ENCODE results near the gene LCN15.

Gene LCN15

DNA sequence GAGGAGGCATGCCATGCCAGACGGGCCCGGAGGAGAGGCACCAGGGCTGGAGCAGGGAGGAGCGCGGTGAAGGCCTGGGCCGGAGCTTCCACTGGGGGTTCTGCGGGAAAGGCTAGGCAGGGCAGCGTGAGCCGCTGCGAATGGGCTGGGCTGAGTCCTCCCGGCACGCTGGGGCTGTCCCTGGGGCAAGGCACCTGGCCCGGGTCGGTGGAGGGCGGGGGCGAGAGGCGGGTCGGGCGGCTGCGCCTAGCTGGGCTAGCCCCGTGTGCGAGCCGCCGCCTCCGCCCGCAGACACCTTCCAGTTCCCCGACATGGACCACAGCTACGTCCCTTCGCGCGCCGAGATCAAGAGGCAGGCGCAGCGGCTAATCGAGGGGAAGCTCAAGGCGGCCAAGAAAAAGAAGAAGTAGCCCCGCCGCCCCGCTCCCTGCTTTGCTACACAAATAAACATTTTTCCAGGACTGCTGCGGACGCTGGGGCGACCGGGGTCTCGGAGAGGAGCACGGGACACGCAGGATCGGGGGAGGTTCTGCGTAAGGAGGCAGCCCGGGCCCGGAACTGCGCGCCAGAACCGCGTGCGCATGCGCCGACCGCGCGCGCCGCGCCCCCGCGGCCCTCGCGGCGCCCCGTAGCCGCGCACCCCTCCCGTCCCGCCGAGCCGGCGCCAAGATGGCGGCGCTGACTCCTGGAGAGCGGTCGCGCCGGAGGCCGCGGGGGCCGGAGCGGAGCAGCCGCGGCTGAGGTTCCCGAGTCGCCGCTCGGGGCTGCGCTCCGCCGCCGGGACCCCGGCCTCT lies 43.2 kb upstream of the LCN15 start, which contains the start of gene RABL6:
TSS of gene RABL6 (plus strand) at position 668 of the 794 bp plus-strand sequence. CDS start 249 bp downstream, outside the sequence.
- WGBS = 2% methylated on average over 45 of the region's 96 CpGs
- peaks cover 18% of the 10 kb centered on the region for H3K4me1 ChIP-seq (ENCODE audit: control insufficient read depth, insufficient read depth, low read depth, low read length)
- peak within 1 kb of the TSS; percentile 62 for H3K27ac ChIP-seq (ENCODE audit: low read length, poor library complexity, severe bottlenecking)

DNA sequence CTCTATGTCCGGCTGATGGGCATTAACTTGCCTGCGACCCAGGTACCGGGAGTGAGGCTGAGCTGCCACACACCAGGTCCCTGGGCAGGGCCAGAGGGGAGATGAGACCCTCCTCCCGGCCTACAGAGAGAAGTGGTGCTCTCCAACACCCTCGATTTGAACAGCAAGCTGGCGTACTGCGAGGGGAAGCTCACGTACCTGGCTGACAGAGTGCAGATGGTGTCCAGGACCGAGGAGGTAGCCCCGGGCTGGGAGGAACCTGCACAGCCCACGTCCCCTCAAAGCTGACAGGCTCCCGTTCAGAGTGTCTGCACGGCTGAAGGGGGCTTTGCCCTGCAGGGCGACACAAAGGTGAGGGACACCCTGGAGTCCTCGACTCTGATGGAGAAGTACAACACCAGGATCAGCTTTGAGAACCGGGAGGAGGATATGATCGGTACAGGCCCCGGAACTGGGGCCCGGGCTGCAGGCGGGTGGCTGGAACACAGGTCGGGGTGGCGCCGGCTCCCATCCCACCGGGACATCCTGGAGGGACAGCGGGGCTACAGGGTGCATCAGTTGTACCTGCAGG lies 42.4 kb upstream of the LCN15 start:
- Histone ChIP-seq H2BK120ac (ENCODE audit: low read depth, low read length) (no peak overlapping the region), H3K27ac (ENCODE audit: low read length, poor library complexity, severe bottlenecking) (no peak overlapping the region), H2BK5ac (ENCODE audit: low read depth, low read length, poor library complexity, severe bottlenecking) (no peak overlapping the region), H3K23ac (ENCODE audit: low read length in 2 of 2) (no peak overlapping the region), H3K4me2 (ENCODE audit: low read length, poor library complexity, severe bottlenecking) (peak overlapping the region; percentile 90), H3K4me3 (ENCODE audit: insufficient read depth in 1 of 2, low read depth in 1 of 2, low read length in 2 of 2) (peak overlapping the region in 1 of 2 experiments; percentile 87), H3K18ac (ENCODE audit: low read depth in 1 of 2, low read length in 2 of 2) (peak overlapping the region in 1 of 2 experiments; percentile 93), H3K9ac (ENCODE audit: low read length) (peak overlapping the region; percentile 90), H3K36me3 (ENCODE audit: control insufficient read depth in 1 of 2, insufficient read depth in 2 of 2, low read depth in 1 of 2, low read length in 2 of 2) (peaks cover 5 to 30% of the 10 kb centered on the region in 2 experiments), H3K4me1 (ENCODE audit: control insufficient read depth, insufficient read depth, low read depth, low read length) (peaks cover 18% of the 10 kb centered on the region), H3K4ac (ENCODE audit: low read depth in 1 of 2, low read length in 2 of 2) (peak overlapping the region in 1 of 2 experiments; percentile 97), H2BK12ac (ENCODE audit: low read length in 2 of 2) (no peak overlapping the region), H2AFZ (ENCODE audit: low read depth, low read length) (peak overlapping the region; percentile 61), H3K27me3 (ENCODE audit: control insufficient read depth in 1 of 2, insufficient read depth in 1 of 2, low read length in 2 of 2) (peaks cover 6 to 9% of the 10 kb centered on the region in 2 experiments), H3K14ac (ENCODE audit: low read length in 2 of 2) (no peak overlapping the region), H4K8ac (ENCODE audit: low read length) (peak overlapping the region; percentile 57), H2BK15ac (ENCODE audit: low read depth, poor library complexity, severe bottlenecking) (no peak overlapping the region), H4K91ac (ENCODE audit: low read length) (peak overlapping the region; percentile 93), H2AK5ac (ENCODE audit: low read length, severe bottlenecking) (no peak overlapping the region), H3K9me3 (ENCODE audit: control insufficient read depth, low read length) (no peaks in the 10 kb centered on the region), H3K79me1 (replicated peaks; ENCODE audit: low read length, poor library complexity, severe bottlenecking) (peaks cover 10% of the 10 kb centered on the region)
- no peak for DNase-seq
- 89% methylated on average over 25 of the region's 25 CpGs for WGBS

More for the DNA sequence above, 43.2 kb upstream of the LCN15 start, which contains the start of gene RABL6:
- Histone ChIP-seq H4K91ac (ENCODE audit: low read length) (peak within 1 kb of the TSS; percentile 93), H3K36me3 (ENCODE audit: control insufficient read depth in 1 of 2, insufficient read depth in 2 of 2, low read depth in 1 of 2, low read length in 2 of 2) (peaks cover 6 to 30% of the 10 kb centered on the region in 2 experiments), H3K9me3 (ENCODE audit: control insufficient read depth, low read length) (no peaks in the 10 kb centered on the region), H2BK15ac (ENCODE audit: low read depth, poor library complexity, severe bottlenecking) (peak within 1 kb of the TSS; percentile 93), H3K23ac (ENCODE audit: low read length in 2 of 2) (peak within 1 kb of the TSS in 1 of 2 experiments; percentile 84), H2BK12ac (ENCODE audit: low read length in 2 of 2) (peak within 1 kb of the TSS in 1 of 2 experiments; percentile 17), H3K9ac (ENCODE audit: low read length) (peak within 1 kb of the TSS; percentile 90), H2AFZ (ENCODE audit: low read depth, low read length) (peak within 1 kb of the TSS; percentile 61), H2AK5ac (ENCODE audit: low read length, severe bottlenecking) (no peak within 1 kb of the TSS), H3K4me2 (ENCODE audit: low read length, poor library complexity, severe bottlenecking) (peak within 1 kb of the TSS; percentile 90), H3K14ac (ENCODE audit: low read length in 2 of 2) (peak within 1 kb of the TSS; percentile 62 to 86), H2BK120ac (ENCODE audit: low read depth, low read length) (peak within 1 kb of the TSS; percentile 49), H4K8ac (ENCODE audit: low read length) (peak within 1 kb of the TSS; percentile 94), H3K4me3 (ENCODE audit: insufficient read depth in 1 of 2, low read depth in 1 of 2, low read length in 2 of 2) (peak within 1 kb of the TSS; percentile 88), H3K18ac (ENCODE audit: low read depth in 1 of 2, low read length in 2 of 2) (peak within 1 kb of the TSS; percentile 83 to 93), H3K4ac (ENCODE audit: low read depth in 1 of 2, low read length in 2 of 2) (peak within 1 kb of the TSS; percentile 94 to 97), H3K79me1 (replicated peaks; ENCODE audit: low read length, poor library complexity, severe bottlenecking) (peaks cover 10% of the 10 kb centered on the region), H2BK5ac (ENCODE audit: low read depth, low read length, poor library complexity, severe bottlenecking) (peak within 1 kb of the TSS; percentile 26), H3K27me3 (ENCODE audit: control insufficient read depth in 1 of 2, insufficient read depth in 1 of 2, low read length in 2 of 2) (peaks cover 0 to 2% of the 10 kb centered on the region in 2 experiments)
- DNase-seq = peak; percentile 71

DNA sequence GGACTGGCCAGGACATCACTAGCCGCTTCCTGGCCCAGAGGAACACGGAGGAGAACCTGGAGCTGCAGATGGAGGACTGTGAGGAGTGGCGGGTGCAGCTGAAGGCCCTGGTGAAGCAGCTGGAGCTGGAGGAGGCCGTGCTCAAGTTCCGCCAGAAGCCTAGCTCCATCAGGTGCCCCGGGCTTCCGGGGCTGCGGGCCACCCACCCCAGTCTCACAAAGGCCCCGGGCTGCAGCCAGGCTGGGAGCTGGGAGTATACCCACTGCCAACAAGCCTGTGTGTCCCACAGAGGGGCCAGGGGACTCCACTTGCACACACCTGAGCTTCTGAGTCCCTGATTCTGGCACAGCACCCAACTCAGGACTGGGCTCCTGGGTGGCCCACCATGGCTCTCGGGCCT lies 41.7 kb upstream of the LCN15 start:
- Histone ChIP-seq H3K4ac (ENCODE audit: low read depth in 1 of 2, low read length in 2 of 2) (no peak overlapping the region), H3K79me1 (replicated peaks; ENCODE audit: low read length, poor library complexity, severe bottlenecking) (peaks cover 10% of the 10 kb centered on the region), H3K4me3 (ENCODE audit: insufficient read depth in 1 of 2, low read depth in 1 of 2, low read length in 2 of 2) (no peak overlapping the region), H3K27ac (ENCODE audit: low read length, poor library complexity, severe bottlenecking) (no peak overlapping the region), H3K27me3 (ENCODE audit: control insufficient read depth in 1 of 2, insufficient read depth in 1 of 2, low read length in 2 of 2) (peaks cover 10 to 16% of the 10 kb centered on the region in 2 experiments), H3K14ac (ENCODE audit: low read length in 2 of 2) (no peak overlapping the region), H2BK12ac (ENCODE audit: low read length in 2 of 2) (no peak overlapping the region), H2AFZ (ENCODE audit: low read depth, low read length) (no peak overlapping the region), H4K8ac (ENCODE audit: low read length) (no peak overlapping the region), H2BK15ac (ENCODE audit: low read depth, poor library complexity, severe bottlenecking) (no peak overlapping the region), H2AK5ac (ENCODE audit: low read length, severe bottlenecking) (no peak overlapping the region), H3K18ac (ENCODE audit: low read depth in 1 of 2, low read length in 2 of 2) (no peak overlapping the region), H3K4me1 (ENCODE audit: control insufficient read depth, insufficient read depth, low read depth, low read length) (peaks cover 18% of the 10 kb centered on the region), H3K4me2 (ENCODE audit: low read length, poor library complexity, severe bottlenecking) (no peak overlapping the region), H3K9me3 (ENCODE audit: control insufficient read depth, low read length) (no peaks in the 10 kb centered on the region), H3K9ac (ENCODE audit: low read length) (peak overlapping the region; percentile 90), H2BK5ac (ENCODE audit: low read depth, low read length, poor library complexity, severe bottlenecking) (no peak overlapping the region), H3K23ac (ENCODE audit: low read length in 2 of 2) (no peak overlapping the region), H4K91ac (ENCODE audit: low read length) (no peak overlapping the region), H3K36me3 (ENCODE audit: control insufficient read depth in 1 of 2, insufficient read depth in 2 of 2, low read depth in 1 of 2, low read length in 2 of 2) (peaks cover 5 to 25% of the 10 kb centered on the region in 2 experiments), H2BK120ac (ENCODE audit: low read depth, low read length) (no peak overlapping the region)
- WGBS = 99% methylated on average over 8 of the region's 10 CpGs
- no peak for DNase-seq

DNA sequence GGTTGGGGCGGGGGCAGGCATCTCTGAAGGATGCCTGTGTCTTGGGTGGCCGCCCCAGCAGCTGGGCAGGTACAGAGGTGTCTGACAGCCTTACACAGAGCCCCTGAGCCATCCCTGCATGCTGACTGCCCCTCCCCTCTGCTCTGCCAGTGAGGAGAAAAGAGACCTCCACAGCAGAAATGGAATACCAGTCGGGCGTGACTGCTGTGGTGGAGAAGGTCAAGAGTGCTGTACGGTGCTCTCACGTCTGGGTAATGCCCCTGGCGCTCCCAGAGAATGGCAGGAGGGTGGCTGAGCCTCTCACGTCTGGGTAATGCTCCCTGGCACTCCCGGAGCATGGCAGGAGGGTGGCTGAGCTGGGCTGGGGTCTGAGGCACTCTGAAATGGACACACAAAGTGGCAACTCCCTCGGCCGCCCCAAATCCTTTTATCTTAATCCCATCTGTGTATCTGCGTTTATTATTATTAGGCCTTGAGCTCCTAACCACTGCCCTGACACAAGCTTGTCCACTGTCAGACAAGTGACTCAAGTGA lies 41.0 kb upstream of the LCN15 start:
- H3K4me2 ChIP-seq (ENCODE audit: low read length, poor library complexity, severe bottlenecking) = no peak overlapping the region
- H3K4ac ChIP-seq (ENCODE audit: low read depth in 1 of 2, low read length in 2 of 2) = no peak overlapping the region
- 85% methylated on average over 12 of the region's 12 CpGs for WGBS
- no peak overlapping the region for H2AFZ ChIP-seq (ENCODE audit: low read depth, low read length)
- H3K14ac ChIP-seq (ENCODE audit: low read length in 2 of 2) = no peak overlapping the region
- no peak overlapping the region for H3K9ac ChIP-seq (ENCODE audit: low read length)
- H4K91ac ChIP-seq (ENCODE audit: low read length) = no peak overlapping the region
- H3K27me3 ChIP-seq (ENCODE audit: control insufficient read depth in 1 of 2, insufficient read depth in 1 of 2, low read length in 2 of 2) = peaks cover 15 to 24% of the 10 kb centered on the region in 2 experiments
- DNase-seq = no peak
- no peak overlapping the region for H3K18ac ChIP-seq (ENCODE audit: low read depth in 1 of 2, low read length in 2 of 2)
- no peak overlapping the region for H2AK5ac ChIP-seq (ENCODE audit: low read length, severe bottlenecking)
- H3K9me3 ChIP-seq (ENCODE audit: control insufficient read depth, low read length) = no peaks in the 10 kb centered on the region
- H3K79me1 ChIP-seq (replicated peaks; ENCODE audit: low read length, poor library complexity, severe bottlenecking) = peaks cover 8% of the 10 kb centered on the region
- no peak overlapping the region for H2BK15ac ChIP-seq (ENCODE audit: low read depth, poor library complexity, severe bottlenecking)
- peaks cover 25% of the 10 kb centered on the region for H3K4me1 ChIP-seq (ENCODE audit: control insufficient read depth, insufficient read depth, low read depth, low read length)
- H4K8ac ChIP-seq (ENCODE audit: low read length) = no peak overlapping the region
- no peak overlapping the region for H3K27ac ChIP-seq (ENCODE audit: low read length, poor library complexity, severe bottlenecking)
- no peak overlapping the region for H2BK12ac ChIP-seq (ENCODE audit: low read length in 2 of 2)
- no peak overlapping the region for H3K23ac ChIP-seq (ENCODE audit: low read length in 2 of 2)
- no peak overlapping the region for H2BK120ac ChIP-seq (ENCODE audit: low read depth, low read length)
- H3K36me3 ChIP-seq (ENCODE audit: control insufficient read depth in 1 of 2, insufficient read depth in 2 of 2, low read depth in 1 of 2, low read length in 2 of 2) = peaks cover 5 to 21% of the 10 kb centered on the region in 2 experiments
- no peak overlapping the region for H3K4me3 ChIP-seq (ENCODE audit: insufficient read depth in 1 of 2, low read depth in 1 of 2, low read length in 2 of 2)
- no peak overlapping the region for H2BK5ac ChIP-seq (ENCODE audit: low read depth, low read length, poor library complexity, severe bottlenecking)

Measured in mesenchymal stem cell (in vitro differentiated cells and primary cell).